Hematopoietic multipotent progenitor cell treated with erythropoietin and hydrocortisone succinate and interleukin-3 and kit ligand, for 8 days (in vitro differentiated cells): ENCODE data around the gene ZNF175.
A peak's percentile ranks its signal among the peaks of the same experiment; 100 is the strongest.

Source experiments
- DNase-seq: peaks from one replicate; pipeline ENCODE4 v3.0.0-alpha.2; 2015

Gene ZNF175

DNA sequence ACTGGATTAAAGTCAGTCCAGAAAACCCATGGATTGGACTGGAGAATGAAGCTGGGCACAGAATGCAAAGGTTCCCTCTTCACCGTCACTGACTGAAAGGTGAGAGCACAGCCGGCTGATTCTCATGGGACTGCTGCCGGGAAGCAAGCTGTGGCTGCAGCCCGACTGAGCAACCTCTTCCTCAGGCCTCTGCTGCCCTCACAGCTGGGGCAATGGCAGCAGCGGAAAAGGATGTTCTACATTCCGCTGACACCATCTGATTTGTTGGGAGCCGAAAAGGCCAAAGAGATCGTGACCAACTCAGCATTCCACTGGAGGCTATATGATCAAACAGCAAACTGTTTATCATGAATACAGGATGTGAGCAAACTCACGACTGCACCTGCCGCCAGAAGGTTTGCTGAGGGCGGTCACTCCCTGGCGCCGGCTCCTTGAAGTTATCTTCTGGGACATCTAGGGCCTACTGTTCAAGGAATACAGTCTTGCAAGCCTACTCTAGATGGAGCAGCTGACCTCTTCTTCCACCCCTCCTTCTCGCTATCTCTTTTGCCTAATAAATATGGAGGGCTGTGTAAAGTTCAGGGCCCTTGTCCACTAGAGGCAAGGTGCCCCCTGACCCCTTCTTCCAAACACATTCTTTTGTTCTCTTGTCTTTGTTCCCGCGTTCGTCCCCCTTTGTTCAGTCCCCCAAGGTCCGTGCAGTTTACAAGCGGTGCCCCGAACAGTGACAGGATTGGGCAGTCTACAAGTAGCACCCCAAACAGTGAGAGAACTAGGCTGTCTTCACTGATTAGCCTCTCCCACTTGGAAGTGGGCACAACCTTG is 20.0 kb upstream of the ZNF175 start:
- DNase-seq: no peak

DNA sequence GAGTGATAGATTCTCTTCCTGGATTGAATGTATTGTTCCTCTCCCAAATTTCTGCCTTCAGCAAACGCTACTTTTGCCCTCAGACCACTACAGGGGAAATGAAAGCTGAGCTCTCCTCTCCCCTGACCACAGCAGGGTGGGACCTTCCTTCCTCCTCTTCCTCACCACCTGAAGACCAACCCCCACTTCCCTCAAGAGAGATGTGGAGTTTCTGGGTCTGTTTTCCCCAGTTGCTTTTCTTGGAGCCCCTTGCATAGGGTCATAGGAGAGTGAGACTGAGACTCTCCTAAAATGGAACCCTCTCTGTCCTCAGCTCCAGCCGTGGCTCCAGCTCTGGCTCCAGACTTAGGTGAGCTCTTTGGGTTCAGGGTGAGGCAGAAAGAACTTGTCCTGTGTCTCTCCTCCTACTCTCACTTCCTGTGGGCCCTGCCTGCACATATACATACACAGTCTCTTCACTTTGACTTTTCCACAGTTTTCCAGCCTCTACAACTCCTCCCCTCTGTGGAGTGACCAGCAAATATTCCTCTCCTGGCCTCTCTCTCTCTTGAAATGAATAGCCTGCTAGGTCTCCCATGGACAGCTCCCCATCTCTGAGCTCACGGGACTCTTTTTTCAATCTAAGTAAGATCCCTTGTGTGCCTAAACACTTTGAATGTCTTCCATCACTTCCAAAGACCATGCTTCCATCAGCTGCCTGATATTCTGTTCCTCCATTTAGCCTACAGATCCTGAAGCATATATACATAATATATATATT is 19.2 kb upstream of the ZNF175 start:
- no peak for DNase-seq

DNA sequence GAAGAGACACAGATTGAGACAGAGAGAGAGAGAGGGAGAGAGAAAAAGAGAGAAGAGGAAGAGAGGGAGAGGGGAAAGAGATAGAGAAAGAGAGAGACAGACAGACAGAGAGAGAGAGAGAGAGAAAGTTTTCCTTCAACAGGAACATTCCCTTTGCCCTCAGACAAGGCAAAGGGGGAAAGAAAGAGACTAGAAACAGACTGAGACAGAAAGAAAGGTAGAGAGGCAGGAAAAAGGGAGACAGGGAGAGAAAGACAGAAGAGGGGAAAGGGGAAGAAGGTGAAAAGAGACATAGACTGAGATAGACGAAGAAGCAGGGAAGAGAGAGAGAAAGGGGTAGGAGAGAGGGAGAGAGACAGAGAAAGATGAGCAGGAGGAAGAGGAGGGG is 18.5 kb upstream of the ZNF175 start:
- DNase-seq: no peak

DNA sequence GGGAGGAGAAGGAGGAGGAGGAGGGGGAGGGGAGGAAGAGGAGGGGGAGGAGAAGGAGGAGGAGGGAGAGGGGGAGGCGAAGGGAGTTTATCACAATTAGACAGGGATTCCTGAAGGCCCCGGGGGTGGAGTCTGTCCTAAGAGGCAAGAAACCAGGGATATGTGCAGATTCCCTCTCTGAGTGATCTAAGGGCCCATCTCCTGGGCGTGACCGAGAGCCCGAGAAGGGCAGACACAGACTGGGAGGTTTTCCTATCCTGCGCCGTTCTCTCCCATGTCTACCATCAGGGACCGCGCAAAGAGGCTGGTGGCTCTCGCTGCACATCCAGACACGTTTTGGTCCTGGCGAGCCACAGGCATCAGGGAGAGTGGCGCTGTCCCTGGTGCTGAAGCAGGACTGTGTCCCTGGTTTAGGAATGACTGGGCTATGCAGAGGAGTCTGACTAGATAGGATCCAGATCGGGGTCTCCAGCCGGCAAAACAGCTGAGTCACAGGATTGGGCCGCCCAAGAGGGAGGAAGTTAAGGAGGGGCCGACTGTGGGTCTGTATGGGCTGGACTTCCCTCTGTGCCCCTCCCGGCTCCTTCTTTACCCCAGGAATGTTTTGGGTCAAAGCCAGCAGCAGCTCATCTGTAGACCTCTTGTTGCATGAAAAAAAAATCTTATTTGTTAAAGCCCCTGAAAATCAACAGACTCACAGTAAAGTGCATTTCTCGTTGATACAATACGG is 17.9 kb upstream of the ZNF175 start:
- peak; percentile 83 for DNase-seq

DNA sequence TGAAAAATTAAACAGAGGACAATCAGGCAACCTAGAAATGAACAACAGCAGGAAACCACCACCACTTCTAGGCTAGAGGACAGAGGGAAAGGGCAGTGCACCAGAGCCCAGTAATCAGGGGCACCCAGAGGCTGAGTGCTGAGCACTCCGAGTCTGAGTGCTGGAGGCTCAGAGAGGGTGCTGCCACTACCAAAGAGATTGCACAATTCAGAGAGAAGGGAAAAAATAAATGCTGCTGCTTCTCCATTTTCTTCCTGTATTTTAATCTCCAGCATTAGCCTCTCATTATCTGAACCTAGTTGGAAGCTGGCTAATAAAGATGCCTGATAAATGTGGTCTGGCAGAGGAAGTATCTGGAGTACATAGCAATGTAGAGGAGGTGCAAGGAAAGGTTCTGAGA is 11.8 kb upstream of the ZNF175 start:
- DNase-seq: no peak

DNA sequence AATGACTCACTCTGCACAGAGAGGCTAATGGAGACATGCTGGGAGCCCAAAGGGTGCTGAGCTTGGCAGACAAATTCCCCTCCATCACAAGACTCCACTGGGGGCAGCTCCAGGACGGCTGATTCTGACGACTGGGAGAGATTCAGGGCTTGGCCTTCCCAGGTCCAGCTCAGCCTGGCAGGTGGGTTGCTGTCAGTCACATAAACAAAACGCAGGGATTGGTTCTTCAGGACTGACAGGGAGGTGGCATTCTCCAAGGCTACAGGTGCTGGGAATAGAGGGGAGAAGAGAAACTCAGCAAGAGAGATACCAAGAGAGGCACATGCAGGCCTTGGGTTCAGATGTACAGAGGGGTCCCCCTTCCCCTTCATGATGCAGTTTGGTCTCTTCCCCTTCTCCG is 10.7 kb upstream of the ZNF175 start:
- no peak for DNase-seq

DNA sequence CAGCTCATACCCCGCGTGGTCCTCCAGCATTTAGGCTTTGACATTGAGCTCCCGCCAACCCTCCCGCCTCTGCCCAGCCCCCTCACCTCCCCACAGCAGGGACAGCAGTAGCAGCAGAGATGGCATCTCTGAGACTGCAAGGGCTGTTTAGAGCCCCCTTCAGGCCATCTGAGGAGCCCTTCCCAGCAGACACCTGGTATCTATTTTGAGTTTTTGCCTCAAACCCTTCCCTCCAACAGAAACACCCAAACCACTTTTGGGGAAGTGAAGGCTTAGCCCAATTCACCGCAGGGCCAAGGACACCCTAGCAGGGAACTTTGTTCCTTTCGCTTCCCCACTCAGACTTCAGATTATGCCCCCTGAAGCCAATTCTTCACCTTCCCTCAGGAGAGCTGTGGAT is 6.3 kb upstream of the ZNF175 start:
- peak; percentile 50 for DNase-seq

DNA sequence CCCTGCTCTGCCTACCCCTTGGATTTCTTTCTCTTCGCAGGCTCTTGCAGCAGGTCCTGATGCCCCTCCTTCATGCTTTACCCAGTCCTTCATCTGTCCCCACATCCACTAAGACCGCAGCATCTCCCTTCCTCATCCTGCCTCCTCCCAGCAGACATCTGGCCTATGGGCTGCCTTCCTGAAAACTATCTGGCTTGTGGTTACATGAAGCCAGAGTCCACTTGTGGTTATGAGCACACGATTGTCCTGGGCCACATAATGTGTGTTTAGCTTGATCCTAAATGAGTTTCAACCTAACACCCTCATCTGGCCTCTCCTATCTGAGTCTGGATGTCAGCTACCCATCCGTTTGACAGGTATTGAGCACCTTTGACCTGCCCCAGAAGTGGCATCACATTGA is 5.5 kb upstream of the ZNF175 start:
- peak; percentile 65 for DNase-seq

DNA sequence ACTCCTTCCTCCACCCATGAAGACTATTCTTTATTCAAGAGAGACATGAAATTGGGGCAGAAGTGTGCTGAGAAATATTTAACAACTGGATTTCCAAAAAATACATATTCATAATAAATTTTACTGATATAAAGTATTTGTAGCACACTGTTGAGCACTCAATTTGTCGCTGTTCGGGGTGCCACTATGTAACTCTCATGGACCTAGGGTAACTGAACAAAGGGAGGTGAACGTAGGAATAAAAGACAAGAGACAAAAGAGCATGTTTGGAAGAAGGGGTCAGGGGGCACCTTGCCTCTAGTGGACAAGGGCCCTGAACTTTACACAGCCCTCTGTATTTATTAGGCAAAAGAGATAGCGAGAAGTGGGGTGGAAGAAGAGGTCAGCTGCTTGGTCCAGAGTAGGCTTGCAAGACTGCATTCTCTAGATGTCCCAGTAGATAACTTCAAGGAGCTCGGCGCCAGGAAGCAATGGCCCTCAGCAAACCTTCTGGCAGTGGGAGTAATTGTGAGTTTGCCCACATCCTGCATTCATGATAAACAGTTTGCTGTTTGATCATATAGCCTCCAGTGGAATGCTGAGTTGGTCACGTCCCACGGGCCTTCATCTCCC is 4.5 kb upstream of the ZNF175 start:
- peak; percentile 59 for DNase-seq

DNA sequence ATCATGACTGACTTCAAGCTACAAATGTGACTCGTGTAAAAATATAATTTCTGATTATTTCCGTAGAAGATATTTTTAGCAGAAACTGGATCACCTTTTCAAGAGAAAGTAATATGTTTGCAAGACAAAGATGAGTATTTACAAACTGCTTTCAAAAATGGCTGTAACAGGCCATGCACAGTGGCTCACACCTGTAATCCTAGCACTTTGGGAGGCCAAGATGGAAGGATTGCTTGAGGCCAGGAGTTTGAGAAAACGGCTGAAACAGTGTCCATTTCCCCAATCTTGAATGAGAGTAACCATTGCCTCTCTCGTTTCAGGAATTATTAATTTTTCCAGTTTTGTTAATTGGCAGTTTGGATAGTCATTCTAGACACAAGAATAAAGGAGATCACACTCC is 3.5 kb upstream of the ZNF175 start:
- no peak for DNase-seq

DNA sequence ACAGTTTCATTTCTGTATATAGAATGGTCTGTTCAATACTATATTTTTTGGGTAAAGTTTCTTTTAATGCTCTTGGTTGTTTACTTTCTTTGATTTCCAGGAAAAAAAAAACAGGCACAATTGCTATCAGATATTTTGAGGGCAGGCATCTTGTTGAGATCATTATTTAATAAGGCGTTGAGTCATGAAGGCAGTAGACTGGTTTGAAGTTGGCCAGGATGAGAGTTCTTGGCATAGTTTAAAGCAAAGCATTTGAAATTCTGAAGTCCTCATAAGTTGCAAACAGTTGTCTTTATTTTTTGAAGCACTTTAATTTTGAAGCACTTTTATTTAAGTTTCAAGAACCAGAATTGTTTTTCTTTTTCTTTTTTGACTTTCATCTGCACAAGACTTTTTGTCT is 2.6 kb upstream of the ZNF175 start:
- DNase-seq: peak; percentile 42

DNA sequence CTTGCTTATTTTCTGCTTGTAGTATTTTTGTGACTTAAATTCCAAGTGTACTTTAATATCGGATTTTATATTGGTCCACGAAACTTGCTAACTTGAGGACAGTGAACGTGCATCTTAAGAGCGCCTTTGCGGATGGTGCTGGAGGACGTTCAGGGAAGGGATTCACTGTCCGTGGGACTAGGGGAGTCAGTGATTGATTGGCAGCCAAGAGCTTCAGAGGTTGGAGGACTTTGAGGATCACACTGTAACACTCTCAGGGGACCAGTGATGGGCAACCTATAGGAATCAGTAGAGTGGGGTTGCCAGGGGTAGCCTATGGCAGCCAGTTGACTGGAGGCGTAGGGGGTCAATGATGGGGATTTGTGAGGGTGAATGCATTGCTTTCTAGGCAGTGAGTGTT is 516 bp downstream of the ZNF175 start:
- peak; percentile 34 for DNase-seq

DNA sequence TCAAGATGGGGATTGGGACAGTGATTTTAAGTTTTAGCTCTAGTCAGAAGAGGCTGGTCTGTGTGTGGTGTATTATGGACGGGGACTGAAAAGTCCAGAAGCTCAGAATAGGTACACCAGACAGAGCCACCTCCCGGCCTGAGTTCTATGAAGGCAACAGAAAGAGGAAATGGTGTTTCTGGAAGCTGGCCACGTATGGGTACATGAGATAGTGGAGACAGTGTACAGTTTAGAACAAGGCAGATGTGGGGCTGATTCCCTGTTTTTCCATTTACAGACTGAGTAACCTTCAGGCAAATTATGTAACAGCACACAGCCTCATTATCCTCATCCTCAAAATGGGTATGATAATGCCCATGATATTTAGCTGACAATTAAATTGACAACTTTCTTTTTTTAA is 1.3 kb downstream of the ZNF175 start:
- peak; percentile 93 for DNase-seq

DNA sequence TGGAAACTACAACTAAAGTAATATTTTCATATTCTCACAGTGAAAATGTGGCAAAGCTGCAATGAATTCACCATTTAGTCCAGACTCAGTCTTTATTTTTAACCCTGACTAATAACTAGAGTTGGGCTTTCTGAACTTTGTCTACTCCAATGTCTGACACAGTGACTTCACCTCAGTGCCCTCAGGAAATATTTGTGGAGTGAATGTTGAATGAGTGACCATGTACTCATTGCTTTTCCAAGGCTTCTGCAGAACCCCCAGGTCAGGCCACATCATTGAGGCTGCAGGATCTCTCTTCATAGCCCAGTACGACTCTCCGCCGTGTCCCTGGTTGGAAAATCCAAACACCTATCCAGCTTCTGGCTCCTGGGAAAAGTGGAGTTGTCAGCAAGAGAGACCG is 1.8 kb downstream of the ZNF175 start:
- DNase-seq: no peak

DNA sequence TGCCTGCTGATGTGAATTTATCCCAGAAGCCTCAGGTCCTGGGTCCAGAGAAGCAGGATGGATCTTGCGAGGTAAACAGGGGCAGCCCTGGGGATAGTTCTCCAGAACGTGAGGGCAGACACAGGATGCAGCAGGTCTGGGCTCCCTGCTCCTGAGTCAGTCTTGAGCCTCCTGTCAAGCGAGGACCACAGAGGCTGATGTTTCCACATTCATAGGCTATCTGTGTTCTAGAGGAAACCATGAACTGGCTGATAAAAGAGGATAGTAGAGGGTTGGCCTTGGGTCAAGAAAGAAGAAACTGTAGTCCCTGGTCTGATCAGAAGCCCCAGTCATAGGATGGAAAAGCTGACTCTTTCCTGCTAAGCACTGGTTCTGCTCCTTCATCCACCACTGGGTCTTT is 2.2 kb downstream of the ZNF175 start:
- peak; percentile 81 for DNase-seq

DNA sequence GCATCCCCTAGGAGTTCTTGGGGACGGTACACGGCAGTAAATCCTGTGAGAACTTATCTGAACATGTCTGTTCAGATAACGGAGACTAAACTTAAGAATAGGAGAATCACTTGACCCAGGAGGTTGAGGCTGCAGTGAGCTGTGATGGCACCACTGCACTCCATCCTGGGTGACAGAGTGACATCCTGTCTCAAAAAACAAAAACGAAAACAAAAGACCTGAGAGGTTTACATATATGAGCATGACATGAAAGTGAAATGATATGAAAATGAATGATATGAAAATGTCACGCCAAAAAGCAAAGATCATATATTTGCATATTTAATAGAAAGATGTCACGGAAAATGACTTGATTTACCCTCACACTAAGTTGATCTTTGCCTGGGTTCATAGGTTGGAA is 5.8 kb downstream of the ZNF175 start:
- DNase-seq: no peak

DNA sequence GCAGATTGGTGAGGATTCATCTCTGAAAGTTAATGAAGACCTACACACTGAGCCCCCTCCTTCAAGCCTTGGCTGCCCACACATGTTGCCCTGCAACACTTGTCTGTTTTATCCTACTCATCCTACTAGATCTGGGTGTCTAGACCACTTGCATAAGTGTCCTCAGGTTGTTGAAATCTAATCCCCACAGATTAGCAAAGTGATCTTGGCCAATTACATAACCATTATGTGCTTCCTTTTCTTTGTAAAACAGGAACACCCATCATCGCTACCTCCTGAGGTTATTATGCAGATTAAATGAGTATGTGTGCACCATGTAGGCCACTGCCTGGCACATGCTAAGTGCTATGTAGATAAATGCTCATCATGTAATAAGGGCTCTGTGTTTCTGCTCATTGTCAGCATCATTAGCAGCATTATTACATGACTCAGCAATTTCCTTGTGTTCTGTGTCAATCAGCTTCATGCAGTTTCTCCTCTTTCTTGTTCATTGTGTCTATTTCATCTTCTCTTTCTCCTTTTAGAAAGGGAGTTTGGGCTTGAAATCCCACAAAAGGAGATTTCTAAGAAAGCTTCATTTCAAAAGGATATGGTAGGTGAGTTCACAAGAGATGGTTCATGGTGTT is 15.1 kb downstream of the ZNF175 start:
- no peak for DNase-seq

DNA sequence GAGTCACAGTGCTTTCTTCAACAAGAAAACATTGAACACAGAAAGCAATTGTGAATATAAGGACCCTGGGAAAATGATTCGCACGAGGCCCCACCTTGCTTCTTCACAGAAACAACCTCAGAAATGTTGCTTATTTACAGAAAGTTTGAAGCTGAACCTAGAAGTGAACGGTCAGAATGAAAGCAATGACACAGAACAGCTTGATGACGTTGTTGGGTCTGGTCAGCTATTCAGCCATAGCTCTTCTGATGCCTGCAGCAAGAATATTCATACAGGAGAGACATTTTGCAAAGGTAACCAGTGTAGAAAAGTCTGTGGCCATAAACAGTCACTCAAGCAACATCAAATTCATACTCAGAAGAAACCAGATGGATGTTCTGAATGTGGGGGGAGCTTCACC is 15.7 kb downstream of the ZNF175 start:
- DNase-seq: no peak

DNA sequence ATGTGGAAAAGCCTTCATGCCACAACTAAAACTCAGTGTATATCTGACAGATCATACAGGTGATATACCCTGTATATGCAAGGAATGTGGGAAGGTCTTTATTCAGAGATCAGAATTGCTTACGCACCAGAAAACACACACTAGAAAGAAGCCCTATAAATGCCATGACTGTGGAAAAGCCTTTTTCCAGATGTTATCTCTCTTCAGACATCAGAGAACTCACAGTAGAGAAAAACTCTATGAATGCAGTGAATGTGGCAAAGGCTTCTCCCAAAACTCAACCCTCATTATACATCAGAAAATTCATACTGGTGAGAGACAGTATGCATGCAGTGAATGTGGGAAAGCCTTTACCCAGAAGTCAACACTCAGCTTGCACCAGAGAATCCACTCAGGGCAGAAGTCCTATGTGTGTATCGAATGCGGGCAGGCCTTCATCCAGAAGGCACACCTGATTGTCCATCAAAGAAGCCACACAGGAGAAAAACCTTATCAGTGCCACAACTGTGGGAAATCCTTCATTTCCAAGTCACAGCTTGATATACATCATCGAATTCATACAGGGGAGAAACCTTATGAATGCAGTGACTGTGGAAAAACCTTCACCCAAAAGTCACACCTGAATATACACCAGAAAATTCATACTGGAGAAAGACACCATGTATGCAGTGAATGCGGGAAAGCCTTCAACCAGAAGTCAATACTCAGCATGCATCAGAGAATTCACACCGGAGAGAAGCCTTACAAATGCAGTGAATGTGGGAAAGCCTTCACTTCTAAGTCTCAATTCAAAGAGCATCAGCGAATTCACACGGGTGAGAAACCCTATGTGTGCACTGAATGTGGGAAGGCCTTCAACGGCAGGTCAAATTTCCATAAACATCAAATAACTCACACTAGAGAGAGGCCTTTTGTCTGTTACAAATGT is 16.4 kb downstream of the ZNF175 start:
- no peak for DNase-seq

DNA sequence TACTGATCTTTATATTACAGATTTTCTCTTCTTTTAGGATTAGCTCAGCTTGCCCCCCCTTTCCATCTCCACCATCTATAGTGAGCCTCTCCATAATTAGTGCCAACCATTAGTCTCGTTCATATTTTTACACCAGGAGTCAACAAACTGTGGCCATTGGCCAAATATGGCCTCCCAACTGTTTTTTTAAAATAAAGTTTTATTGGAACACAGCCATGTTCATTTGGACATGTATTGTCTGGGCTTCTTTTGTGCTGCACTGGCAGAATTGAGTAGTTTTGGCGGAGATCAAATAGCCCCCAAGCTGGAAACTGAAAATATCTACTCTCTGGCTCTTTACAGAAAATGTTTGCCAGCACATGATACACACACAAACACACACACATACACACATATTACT is 18.4 kb downstream of the ZNF175 start:
- DNase-seq: no peak

DNA sequence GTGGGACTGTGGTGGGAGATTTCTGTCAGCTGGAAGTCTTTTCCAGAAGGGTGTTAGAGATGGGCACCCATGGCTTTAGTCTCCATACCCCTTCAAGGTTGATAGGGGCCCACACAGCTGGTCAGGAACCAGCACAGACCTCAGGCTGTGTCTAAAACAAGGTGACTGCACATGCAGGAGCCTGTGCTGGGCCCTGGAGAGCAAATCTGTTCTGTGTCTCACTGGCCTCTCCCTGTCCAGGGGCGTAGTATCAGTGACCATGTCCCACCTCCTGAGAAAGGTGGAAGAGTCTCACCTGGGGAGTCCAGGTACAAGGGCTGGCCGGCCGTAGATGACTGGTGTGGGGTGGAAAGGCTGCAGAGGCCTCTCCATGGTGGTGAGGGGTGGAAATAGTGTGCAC is 19.4 kb downstream of the ZNF175 start:
- no peak for DNase-seq

DNA sequence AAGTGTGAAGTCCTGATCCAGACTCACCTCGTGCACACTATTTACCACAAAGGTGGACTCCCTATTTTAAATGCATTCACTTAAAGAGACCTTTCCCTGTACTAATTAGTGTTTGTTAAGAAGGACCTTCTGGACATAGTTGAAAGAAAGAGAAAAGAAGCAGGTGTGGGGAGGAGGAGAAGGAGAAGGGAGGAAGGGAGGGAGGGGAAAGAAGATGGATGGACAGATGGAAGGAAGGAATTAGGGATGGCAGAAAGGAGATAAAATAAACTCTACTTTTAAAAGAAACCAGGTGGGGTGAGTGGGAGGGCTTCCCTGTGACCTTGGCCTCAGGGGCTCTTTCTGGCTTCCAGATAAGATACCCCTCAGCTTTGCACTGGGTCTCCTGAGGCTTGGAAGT is 21.4 kb downstream of the ZNF175 start:
- DNase-seq: no peak
